HG02610 (cell line): ENCODE results near the gene HHEX.
A peak's percentile ranks its signal among the peaks of the same experiment; 100 is the strongest.
"Not testable (repeated sequence)": the region's sequence is repeated elsewhere in the genome, so short reads cannot be mapped to it uniquely, and the experiment has no call there.

Experiments
- ATAC-seq: cut with Tn5 transposase; IDR thresholded peaks from one replicate; pipeline ENCODE4 v1.9.1; 2021; ENCODE audit warnings: mild to moderate bottlenecking, moderate library complexity; ENCODE audit not compliant: unreplicated experiment

HHEX gene

DNA sequence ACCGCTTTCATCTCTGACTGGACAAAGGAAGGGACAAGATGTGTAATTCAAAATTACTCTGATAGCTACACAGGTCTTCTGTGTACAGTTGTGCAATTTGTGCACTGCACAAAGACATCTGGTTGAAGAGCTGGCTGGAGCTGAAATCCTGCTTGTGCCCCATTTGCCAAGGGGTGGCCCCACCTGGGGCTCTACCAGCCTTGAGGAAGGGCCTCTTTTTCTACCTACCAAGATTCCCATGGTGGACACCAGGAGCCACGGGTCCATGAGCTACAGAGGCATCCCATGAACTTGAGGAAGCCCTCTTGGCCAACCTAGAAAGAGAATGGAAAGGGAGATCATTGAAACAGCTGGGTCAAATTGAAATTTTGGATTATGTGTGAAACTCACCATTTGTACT is 43.2 kb downstream of the HHEX start:
- ATAC-seq, result no peak

DNA sequence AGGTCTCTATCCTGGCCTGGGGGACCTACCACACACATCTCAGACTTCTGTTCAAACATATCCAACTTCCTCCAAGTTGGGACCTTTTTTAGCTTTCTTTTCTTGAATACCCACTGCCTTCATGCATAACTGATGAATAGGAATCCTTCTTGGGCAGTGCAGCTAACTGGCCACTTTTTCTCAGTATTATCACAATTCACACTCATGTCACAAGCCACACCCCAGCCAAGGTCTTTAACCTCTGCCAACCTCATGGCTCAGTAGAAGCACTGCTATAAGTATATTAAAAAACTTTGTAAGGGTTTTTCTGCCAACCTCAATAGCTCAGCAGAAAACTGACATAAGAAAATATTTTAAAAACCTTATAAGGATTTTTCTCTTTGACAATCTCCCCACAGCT is 44.5 kb downstream of the HHEX start:
- ATAC-seq, result no peak

- ATAC-seq, result no peak
Observed at GRCh38 chr10:92735938-92736337, 46.2 kb downstream of the HHEX start.

- ATAC-seq, result no peak
Observed at GRCh38 chr10:92737484-92737883, 47.7 kb downstream of the HHEX start.

DNA sequence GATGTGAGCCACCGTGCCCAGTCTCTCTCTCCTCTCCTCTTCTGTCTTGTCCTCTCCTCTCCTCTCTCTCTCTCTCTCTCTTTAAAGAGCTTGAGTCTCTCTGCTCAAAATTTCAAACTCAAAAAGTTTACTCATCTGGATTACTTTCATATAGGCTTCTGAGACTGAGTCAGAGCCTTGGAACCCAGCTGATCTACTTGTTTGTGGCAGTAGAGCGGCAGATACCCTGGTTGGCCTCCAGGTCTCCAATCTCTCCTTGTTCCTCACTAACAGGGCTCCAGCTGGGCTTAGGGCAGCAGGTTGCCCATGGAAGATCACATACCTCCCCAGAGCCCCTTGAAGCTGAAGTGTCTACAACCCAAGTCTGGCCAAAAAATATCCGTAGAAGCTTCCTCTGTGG is 51.0 kb downstream of the HHEX start:
- no peak for ATAC-seq

GRCh38 chr10:92741741-92742140 is 52.0 kb downstream of the HHEX start:
- not testable (repeated sequence) for ATAC-seq

GRCh38 chr10:92742331-92743228 is 52.8 kb downstream of the HHEX start:
- ATAC-seq, result peak; percentile 98
